Neural progenitor cell (in vitro differentiated cells): ENCODE results near the gene MED27. TPM values are rescaled to one million over a fixed set of nuclear protein-coding genes. Genes with fewer than 3 reads are reported as not detected.

Experiments used
- DNase-seq: peaks from one replicate; pipeline ENCODE4 v3.0.0-alpha.2; 2016; ENCODE audit warnings: low spot score
- H2AFZ ChIP-seq: fragments of 200-600 bp; sonication (generic); replicated peaks from 2 replicates; pipeline ENCODE4 v1.6.1; 2016; ENCODE audit warnings: antibody characterized with exemption
- H3F3A ChIP-seq: fragments of 200-600 bp; sonication (generic); 2 replicates; pipeline ENCODE4 v1.6.1; 2016; ENCODE audit warnings: antibody characterized with exemption, low read depth
- H3K27ac ChIP-seq: fragments of 200-600 bp; sonication (generic); 2 replicates; pipeline ENCODE4 v1.5.1; 2016; ENCODE audit warnings: mild to moderate bottlenecking
- H3K27me3 ChIP-seq: fragments of 200-600 bp; sonication (generic); 2 replicates; pipeline ENCODE4 v1.6.1; 2016; ENCODE audit warnings: mild to moderate bottlenecking, moderate library complexity
- H3K36me3 ChIP-seq: fragments of 200-600 bp; sonication (generic); 2 replicates; pipeline ENCODE4 v1.5.1; 2016
- H3K4me1 ChIP-seq: fragments of 200-600 bp; sonication (generic); 2 replicates; pipeline ENCODE4 v1.6.1; 2016; ENCODE audit warnings: mixed run types
- H3K4me2 ChIP-seq: fragments of 200-600 bp; sonication (generic); 2 replicates; pipeline ENCODE4 v1.6.1; 2016
- H3K4me3 ChIP-seq: fragments of 200-600 bp; sonication (generic); 2 replicates; pipeline ENCODE4 v1.5.1; 2016
- H3K79me2 ChIP-seq: fragments of 200-600 bp; sonication (generic); 2 replicates; pipeline ENCODE4 v1.6.1; 2016; ENCODE audit warnings: low read depth
- H3K9ac ChIP-seq: fragments of 200-600 bp; sonication (generic); 2 replicates; pipeline ENCODE4 v1.6.1; 2016
- H3K9me3 ChIP-seq: fragments of 200-600 bp; sonication (generic); 2 replicates; pipeline ENCODE4 v1.5.1; 2016; ENCODE audit warnings: low read depth
- H4K20me1 ChIP-seq: fragments of 200-600 bp; sonication (generic); 2 replicates; pipeline ENCODE4 v1.6.1; 2016; ENCODE audit warnings: low read depth
- H3K27ac Mint-ChIP-seq: 3 replicates; pipeline ENCODE4 v1.8.0; 2021; ENCODE audit warnings: mixed read lengths
- H3K27me3 Mint-ChIP-seq: 2 replicates; pipeline ENCODE4 v1.8.0; 2022; ENCODE audit warnings: low read depth, mild to moderate bottlenecking, inconsistent platforms, moderate library complexity, mixed read lengths; ENCODE audit not compliant: insufficient read depth
- H3K36me3 Mint-ChIP-seq: 3 replicates; pipeline ENCODE4 v1.8.0; 2021; ENCODE audit warnings: mixed read lengths
- H3K4me1 Mint-ChIP-seq: 3 replicates; pipeline ENCODE4 v1.8.0; 2021; ENCODE audit warnings: mixed read lengths
- H3K4me3 Mint-ChIP-seq: 3 replicates; pipeline ENCODE4 v1.8.0; 2021; ENCODE audit warnings: mild to moderate bottlenecking, moderate library complexity, mixed read lengths
- H3K9me3 Mint-ChIP-seq: 3 replicates; pipeline ENCODE4 v1.8.0; 2020; ENCODE audit warnings: mixed read lengths
- CTCF ChIP-seq: fragments of 200-600 bp; sonication (generic); IDR thresholded peaks from 2 replicates; pipeline ENCODE4 v1.5.1; 2017; ENCODE audit warnings: antibody characterized with exemption, mild to moderate bottlenecking
- EZH2 ChIP-seq: fragments of 200-600 bp; sonication (generic); IDR thresholded peaks from 2 replicates; pipeline ENCODE4 v1.6.1; 2017; ENCODE audit warnings: antibody characterized with exemption, mild to moderate bottlenecking, moderate library complexity
- EZH2phosphoT487 ChIP-seq: fragments of 200-600 bp; sonication (generic); IDR thresholded peaks from 2 replicates; pipeline ENCODE4 v1.6.1; 2017; ENCODE audit warnings: antibody characterized with exemption
- total RNA-seq: library from RNA; depleted of rRNA; stranded (reverse); fragments of >200 nt; gene quantifications from 2 replicates; pipeline ENCODE4 v1.2.3, GENCODE V29; 2015; ENCODE audit warnings: low replicate concordance

Gene MED27
- total RNA-seq, 1 donor from 2014 or later = 15.1 TPM

GRCh38 chr9:131836607-131837315, 242.9 kb downstream of the MED27 start:
- TF ChIP-seq EZH2phosphoT487 (no peak), CTCF (no peak), EZH2 (no peak)
- Histone ChIP-seq H3F3A (no peaks in the 10 kb centered on the region), H3K27me3 (no peaks in the 10 kb centered on the region), H3K4me1 (peaks cover 11% of the 10 kb centered on the region), H3K4me3 (no peak overlapping the region), H4K20me1 (no peaks in the 10 kb centered on the region), H3K27ac (no peak overlapping the region), H3K9me3 (no peaks in the 10 kb centered on the region), H3K36me3 (no peaks in the 10 kb centered on the region), H3K9ac (no peak overlapping the region), H3K79me2 (no peaks in the 10 kb centered on the region), H2AFZ (no peak overlapping the region), H3K4me2 (no peak overlapping the region)
- Mint-ChIP-seq H3K4me3 (no peak overlapping the region), H3K27me3 (peaks cover 19% of the 10 kb centered on the region), H3K4me1 (peaks cover 27% of the 10 kb centered on the region), H3K9me3 (peaks cover 6% of the 10 kb centered on the region), H3K36me3 (no peaks in the 10 kb centered on the region), H3K27ac (peak overlapping the region; percentile 50)
- no peak for DNase-seq

DNA sequence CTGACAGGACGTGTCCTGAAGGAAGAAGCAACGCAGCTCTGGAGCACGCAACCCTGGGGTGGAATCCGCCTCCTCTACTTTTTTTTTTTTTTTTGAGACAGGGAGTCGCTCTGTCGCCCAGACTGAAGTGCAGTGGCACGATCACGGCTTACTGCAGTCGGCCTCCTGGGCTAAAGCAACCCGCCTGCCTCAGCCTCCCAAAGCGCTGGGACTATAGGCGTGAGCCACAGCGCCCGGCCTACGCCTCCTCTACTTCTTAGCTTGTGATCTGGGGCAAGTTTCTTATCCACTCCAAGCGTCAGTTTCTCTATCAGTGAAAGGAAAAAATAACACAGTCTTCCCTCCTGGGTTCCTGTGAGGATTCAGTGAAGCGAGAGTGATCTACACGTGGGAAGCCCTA, 243.6 kb downstream of the MED27 start:
- Mint-ChIP-seq H3K4me1 (peaks cover 27% of the 10 kb centered on the region), H3K4me3 (no peak overlapping the region), H3K9me3 (peaks cover 6% of the 10 kb centered on the region), H3K36me3 (no peaks in the 10 kb centered on the region), H3K27ac (peak overlapping the region; percentile 9), H3K27me3 (peaks cover 19% of the 10 kb centered on the region)
- H3K79me2 ChIP-seq = no peaks in the 10 kb centered on the region
- H3K4me1 ChIP-seq = peaks cover 11% of the 10 kb centered on the region
- TF ChIP-seq CTCF (no peak), EZH2 (no peak), EZH2phosphoT487 (no peak)
- no peak overlapping the region for H3K9ac ChIP-seq
- H3K27ac ChIP-seq = no peak overlapping the region
- DNase-seq = peak; percentile 14
- H3F3A ChIP-seq = no peaks in the 10 kb centered on the region
- H4K20me1 ChIP-seq = no peaks in the 10 kb centered on the region
- no peaks in the 10 kb centered on the region for H3K9me3 ChIP-seq
- no peak overlapping the region for H3K4me2 ChIP-seq
- H2AFZ ChIP-seq = no peak overlapping the region
- no peaks in the 10 kb centered on the region for H3K36me3 ChIP-seq
- H3K4me3 ChIP-seq = no peak overlapping the region
- no peaks in the 10 kb centered on the region for H3K27me3 ChIP-seq

DNA sequence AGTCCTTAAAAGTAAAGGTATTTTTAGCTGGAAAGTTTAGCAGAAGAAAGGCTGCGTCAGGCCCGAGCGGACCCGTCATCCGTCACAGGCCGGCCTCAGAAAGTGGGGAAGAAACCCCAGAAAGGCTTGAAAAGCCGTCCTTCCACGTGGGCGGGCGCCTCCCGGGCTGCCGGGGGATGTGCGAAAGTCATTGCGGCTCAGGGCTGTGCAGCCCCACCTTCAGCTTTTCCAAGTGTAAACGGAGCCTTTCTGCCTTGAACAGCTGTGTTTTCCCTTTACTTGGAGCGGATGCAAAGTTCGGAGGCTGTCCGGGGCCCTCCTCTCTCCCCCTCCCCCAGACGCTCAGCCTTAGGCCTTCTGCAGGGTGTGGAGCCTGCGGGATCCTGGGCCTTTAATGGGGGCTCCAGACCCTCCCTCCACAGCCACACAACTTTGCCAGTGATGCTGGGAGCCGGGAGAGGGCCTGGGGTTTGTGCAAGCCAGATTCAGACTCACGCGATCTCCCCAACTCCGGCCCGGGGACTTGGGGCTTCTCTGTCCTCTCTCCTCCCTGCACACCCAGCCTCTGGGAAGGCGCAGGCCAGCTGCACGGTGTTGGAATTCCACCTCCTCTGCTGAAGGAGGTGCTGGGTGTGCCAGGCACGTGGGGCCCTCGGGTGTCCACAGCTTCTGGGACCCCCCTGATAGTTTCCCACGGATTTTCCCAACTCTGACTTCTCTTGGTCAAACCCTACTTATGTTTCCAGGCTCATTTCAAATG, 244.3 kb downstream of the MED27 start:
- no peaks in the 10 kb centered on the region for H3K79me2 ChIP-seq
- H3K27ac ChIP-seq = no peak overlapping the region
- no peak overlapping the region for H3K4me3 ChIP-seq
- no peak for DNase-seq
- H4K20me1 ChIP-seq = no peaks in the 10 kb centered on the region
- no peaks in the 10 kb centered on the region for H3K36me3 ChIP-seq
- H3K4me1 ChIP-seq = peaks cover 11% of the 10 kb centered on the region
- no peaks in the 10 kb centered on the region for H3K27me3 ChIP-seq
- TF ChIP-seq EZH2phosphoT487 = no peak
- no peak for TF ChIP-seq CTCF
- no peak for TF ChIP-seq EZH2
- H3K9me3 Mint-ChIP-seq = peaks cover 6% of the 10 kb centered on the region
- no peaks in the 10 kb centered on the region for H3K9me3 ChIP-seq
- no peaks in the 10 kb centered on the region for H3F3A ChIP-seq
- no peak overlapping the region for H3K9ac ChIP-seq
- H2AFZ ChIP-seq = no peak overlapping the region
- peaks cover 16% of the 10 kb centered on the region for H3K27me3 Mint-ChIP-seq
- H3K4me1 Mint-ChIP-seq = peaks cover 27% of the 10 kb centered on the region
- H3K4me2 ChIP-seq = peak overlapping the region; percentile 35
- H3K4me3 Mint-ChIP-seq = no peak overlapping the region
- peak overlapping the region; percentile 9 for H3K27ac Mint-ChIP-seq
- no peaks in the 10 kb centered on the region for H3K36me3 Mint-ChIP-seq
